ES-I3 (cell line): ENCODE measurements around the gene FAM24B.

Experiments used
- H3K36me3 ChIP-seq: 2 replicates; pipeline ENCODE4 v1.6.1; 2013; ENCODE audit warnings: mild to moderate bottlenecking, low read length, control low read depth, moderate library complexity; ENCODE audit not compliant: insufficient read depth
- H3K4me1 ChIP-seq: 2 replicates; pipeline ENCODE4 v1.6.1; 2013; ENCODE audit warnings: mild to moderate bottlenecking, control low read depth, low read length; ENCODE audit not compliant: insufficient read depth
- H3K9ac ChIP-seq: 2 replicates; pipeline ENCODE4 v1.6.1; 2013; ENCODE audit warnings: low read depth, mild to moderate bottlenecking, low read length, moderate library complexity
- H3K9me3 ChIP-seq: 2 replicates; pipeline ENCODE4 v1.6.1; 2013; ENCODE audit warnings: mild to moderate bottlenecking, low read length, moderate library complexity; ENCODE audit not compliant: control insufficient read depth, insufficient read depth

FAM24B gene

DNA sequence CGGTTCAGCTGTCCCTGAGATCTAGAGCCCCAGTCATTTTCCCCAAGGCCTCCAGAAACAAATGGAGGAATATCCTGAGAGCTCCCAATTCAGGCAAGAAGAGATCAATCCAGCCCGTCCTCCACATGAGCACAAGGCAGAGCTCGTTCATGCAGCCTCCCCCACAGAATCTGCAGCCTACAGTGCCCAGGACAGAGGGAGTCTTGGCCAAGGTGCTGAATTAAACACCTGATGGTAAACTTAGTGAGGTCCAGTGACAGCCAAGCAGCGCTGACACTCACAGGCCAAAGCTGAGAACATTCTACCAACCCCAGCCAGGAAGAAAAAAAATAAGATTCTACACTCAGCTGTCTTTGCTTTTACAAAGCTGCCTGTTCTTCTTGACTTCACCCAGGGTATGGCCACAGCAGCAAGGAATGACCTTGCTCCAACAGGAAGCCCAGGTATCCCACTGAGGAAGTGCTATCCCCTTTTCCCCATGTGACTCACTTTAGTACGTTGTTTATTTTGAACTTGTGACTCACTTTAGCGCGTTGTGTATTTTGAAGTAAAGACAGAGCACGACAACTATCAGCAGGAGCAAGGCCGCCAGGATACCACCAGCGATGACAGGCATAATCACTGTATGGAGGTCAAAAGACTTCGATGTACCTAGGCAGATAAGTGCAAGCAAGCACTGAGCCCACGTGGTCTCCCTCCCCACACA, 29.3 kb downstream of the FAM24B start:
- Histone ChIP-seq H3K4me1 (peaks cover 12% of the 10 kb centered on the region), H3K9me3 (no peaks in the 10 kb centered on the region), H3K36me3 (no peaks in the 10 kb centered on the region), H3K9ac (no peak overlapping the region)

GRCh38 chr10:122849090-122849489, 30.3 kb downstream of the FAM24B start:
- Histone ChIP-seq H3K36me3 (no peaks in the 10 kb centered on the region), H3K9me3 (no peaks in the 10 kb centered on the region), H3K4me1 (peaks cover 12% of the 10 kb centered on the region), H3K9ac (no peak overlapping the region)

DNA sequence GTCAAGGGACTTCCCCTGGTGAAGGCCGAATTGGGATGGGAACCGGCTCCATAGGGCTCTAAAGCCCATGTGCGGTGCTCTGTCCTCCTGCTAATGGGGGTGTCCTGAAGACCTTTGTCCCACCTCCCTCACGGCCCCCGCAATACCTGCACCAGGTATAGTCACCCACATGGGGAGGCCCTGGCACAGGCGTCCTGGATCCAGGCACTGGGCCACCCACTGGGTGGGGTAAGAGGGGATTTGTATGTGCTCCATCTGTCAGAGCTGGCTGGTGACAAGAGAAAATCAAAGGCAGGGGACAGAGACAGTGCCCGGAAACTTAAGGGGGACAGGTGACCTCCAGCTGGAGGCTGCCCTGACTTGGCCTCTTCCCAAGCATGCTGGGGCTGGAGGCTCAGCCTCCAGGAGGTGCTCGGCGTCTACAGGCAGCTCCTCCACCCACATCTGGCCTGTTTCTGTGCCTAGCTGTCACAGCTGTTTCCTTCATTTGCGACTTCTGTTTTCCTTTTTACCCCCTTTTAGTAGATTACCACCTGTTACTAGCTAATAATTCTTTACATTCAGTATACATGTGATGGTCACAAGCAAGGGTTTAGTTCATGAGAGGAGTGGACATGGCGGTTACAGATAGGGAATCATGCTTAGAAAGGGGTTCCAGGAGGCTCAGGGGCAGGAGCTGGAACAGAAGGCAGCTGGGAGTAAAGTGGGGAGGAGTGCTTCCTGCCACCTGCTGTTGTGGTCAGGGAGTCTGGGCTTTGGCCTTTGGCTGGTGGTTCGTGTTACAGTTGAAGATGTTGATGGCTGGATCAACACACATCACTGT, 31.4 kb downstream of the FAM24B start:
- Histone ChIP-seq H3K4me1 (peaks cover 12% of the 10 kb centered on the region), H3K9me3 (no peaks in the 10 kb centered on the region), H3K36me3 (no peaks in the 10 kb centered on the region), H3K9ac (no peak overlapping the region)

GRCh38 chr10:122845783-122846332, 33.5 kb downstream of the FAM24B start, which contains the start of gene CUZD1:
TSS of gene CUZD1 (minus strand) at chr10:122845857. CDS start at chr10:122845843, 14 bp downstream.
- no peaks in the 10 kb centered on the region for H3K36me3 ChIP-seq
- H3K9ac ChIP-seq = no peak within 1 kb of the TSS
- H3K9me3 ChIP-seq = no peaks in the 10 kb centered on the region
- H3K4me1 ChIP-seq = peaks cover 4% of the 10 kb centered on the region

DNA sequence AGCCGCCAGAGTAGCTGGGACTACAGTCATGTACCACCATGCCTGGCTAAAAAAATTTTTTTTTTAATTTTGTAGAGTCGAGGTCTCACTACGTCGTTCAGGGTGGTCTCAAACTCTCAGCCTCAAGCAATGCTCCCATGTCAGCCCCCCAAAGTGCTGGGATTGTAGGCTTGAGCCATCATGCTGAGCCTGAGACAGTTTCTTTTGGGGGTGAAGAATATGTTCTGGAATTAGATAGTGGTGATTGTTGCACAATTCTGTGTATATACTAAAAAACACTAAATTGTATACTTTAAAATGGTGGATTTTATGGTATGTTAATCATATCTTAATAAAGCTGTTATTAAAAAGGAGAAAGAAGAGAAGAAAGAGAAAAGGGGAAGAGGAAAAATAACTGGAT, 35.2 kb downstream of the FAM24B start:
- Histone ChIP-seq H3K36me3 (no peaks in the 10 kb centered on the region), H3K4me1 (no peaks in the 10 kb centered on the region), H3K9me3 (no peaks in the 10 kb centered on the region), H3K9ac (no peak overlapping the region)

- H3K4me1 ChIP-seq = no peaks in the 10 kb centered on the region
- H3K36me3 ChIP-seq = no peaks in the 10 kb centered on the region; the same call in 1 of the 2 replicates
- H3K9ac ChIP-seq = no peak overlapping the region
- H3K9me3 ChIP-seq = no peaks in the 10 kb centered on the region
These were observed 37.8 kb downstream of the FAM24B start for GRCh38 chr10:122841569-122841968.

GRCh38 chr10:122839505-122839904, 39.9 kb downstream of the FAM24B start:
- Histone ChIP-seq H3K9ac (no peak overlapping the region), H3K9me3 (no peaks in the 10 kb centered on the region), H3K4me1 (no peaks in the 10 kb centered on the region), H3K36me3 (no peaks in the 10 kb centered on the region; the same call in 1 of the 2 replicates)

GRCh38 chr10:122838880-122839279, 40.5 kb downstream of the FAM24B start:
- H3K4me1 ChIP-seq = no peaks in the 10 kb centered on the region
- no peaks in the 10 kb centered on the region for H3K9me3 ChIP-seq
- no peaks in the 10 kb centered on the region; the same call in 1 of the 2 replicates for H3K36me3 ChIP-seq
- H3K9ac ChIP-seq = no peak overlapping the region

GRCh38 chr10:122835908-122836307, 43.5 kb downstream of the FAM24B start:
- Histone ChIP-seq H3K9ac (no peak overlapping the region), H3K9me3 (no peaks in the 10 kb centered on the region), H3K4me1 (no peaks in the 10 kb centered on the region), H3K36me3 (no peaks in the 10 kb centered on the region; the same call in 1 of the 2 replicates)

GRCh38 chr10:122830965-122831353, 48.4 kb downstream of the FAM24B start:
- H3K9ac ChIP-seq = no peak overlapping the region
- no peaks in the 10 kb centered on the region for H3K36me3 ChIP-seq
- H3K4me1 ChIP-seq = no peaks in the 10 kb centered on the region
- no peaks in the 10 kb centered on the region for H3K9me3 ChIP-seq

DNA sequence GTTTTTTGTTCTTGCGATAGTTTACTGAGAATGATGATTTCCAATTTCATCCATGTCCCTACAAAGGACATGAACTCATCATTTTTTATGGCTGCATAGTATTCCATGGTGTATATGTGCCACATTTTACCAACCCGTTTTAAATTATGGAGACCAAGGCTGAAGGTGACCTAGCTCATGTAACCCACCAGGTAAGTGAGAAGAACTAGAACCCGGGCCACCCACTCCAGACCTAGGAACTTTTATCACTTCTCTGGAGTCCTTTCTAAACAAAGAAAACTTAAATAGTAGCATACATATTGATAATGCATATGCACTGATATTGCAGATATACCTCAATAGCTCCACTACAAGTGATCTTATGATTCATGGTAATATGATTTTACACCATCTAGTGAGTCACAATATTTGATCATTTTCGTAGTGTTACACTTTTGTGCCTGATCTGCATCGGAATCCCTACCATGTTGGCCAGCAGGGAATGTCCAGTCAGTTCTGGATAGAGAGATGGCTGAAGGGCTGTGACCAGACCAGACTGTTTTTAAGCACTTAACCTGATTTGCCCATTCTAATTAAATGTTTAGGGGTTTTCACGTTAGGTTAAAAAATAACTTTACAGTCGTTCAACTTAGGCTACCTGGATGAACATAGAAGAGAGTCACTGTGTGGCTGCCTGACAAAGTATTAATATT, 49.0 kb downstream of the FAM24B start:
- H3K4me1 ChIP-seq = no peaks in the 10 kb centered on the region
- no peaks in the 10 kb centered on the region for H3K9me3 ChIP-seq
- H3K36me3 ChIP-seq = no peaks in the 10 kb centered on the region
- no peak overlapping the region for H3K9ac ChIP-seq

- Histone ChIP-seq H3K36me3 (no peaks in the 10 kb centered on the region), H3K4me1 (no peaks in the 10 kb centered on the region), H3K9ac (no peak overlapping the region), H3K9me3 (no peaks in the 10 kb centered on the region)
These were observed 49.9 kb downstream of the FAM24B start for GRCh38 chr10:122829454-122829853.

DNA sequence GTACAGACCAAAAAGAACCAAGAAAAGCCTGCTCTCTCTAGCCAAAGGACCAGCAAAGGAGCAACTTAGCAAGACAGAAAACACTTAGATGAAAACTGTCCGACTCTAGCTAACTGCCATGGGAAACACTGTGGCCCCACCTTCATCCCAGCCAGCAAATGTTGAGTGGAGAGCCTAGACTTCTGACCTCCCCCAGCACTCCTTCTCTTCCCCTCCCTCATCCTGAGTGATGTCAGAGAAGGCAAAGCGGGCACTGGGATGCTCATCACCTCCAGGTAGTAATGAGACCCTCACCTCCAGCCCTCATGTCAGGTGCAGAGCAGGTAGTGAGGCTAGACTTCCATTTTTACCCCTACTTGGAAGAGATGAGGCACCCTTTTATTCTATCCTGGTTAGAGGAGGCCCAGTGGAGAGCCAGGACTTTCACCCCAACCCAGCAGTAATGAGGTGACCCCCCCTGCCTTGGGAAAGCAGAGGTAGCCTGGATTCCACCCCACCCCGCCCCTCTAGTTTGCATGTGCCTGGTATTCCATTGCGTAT, 50.6 kb downstream of the FAM24B start:
- Histone ChIP-seq H3K36me3 (no peaks in the 10 kb centered on the region), H3K9ac (no peak overlapping the region), H3K9me3 (no peaks in the 10 kb centered on the region), H3K4me1 (no peaks in the 10 kb centered on the region)

DNA sequence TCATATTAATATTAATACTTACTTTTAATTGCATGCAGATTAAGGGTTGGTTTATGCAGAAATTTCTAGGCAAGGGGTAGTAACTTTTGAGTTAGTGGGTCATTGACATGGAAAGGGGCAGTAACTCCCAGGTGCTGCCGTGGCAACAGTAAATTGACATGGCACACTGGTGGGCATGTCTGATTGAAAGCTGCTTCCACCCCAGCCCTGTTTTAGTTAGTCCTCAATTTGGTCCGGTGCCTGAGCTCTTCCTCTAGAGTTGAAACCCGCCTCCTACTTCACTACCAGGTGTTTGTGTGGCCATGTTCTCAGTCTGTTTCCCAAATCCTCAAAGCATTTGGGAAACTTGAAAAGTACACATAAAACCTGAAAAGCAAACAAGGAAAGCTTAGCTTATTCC, 52.1 kb downstream of the FAM24B start:
- no peaks in the 10 kb centered on the region for H3K4me1 ChIP-seq
- no peaks in the 10 kb centered on the region for H3K9me3 ChIP-seq
- no peak overlapping the region for H3K9ac ChIP-seq
- H3K36me3 ChIP-seq = no peaks in the 10 kb centered on the region
